HepG2 (cell line): ENCODE results near the gene ARHGAP4. TPM values are rescaled to one million over a fixed set of nuclear protein-coding genes. Genes with fewer than 3 reads are reported as not detected.

ENCODE experiments used
- ELF4 ChIP-seq: sonication (generic); formaldehyde crosslinking; IDR thresholded peaks from 2 replicates; pipeline ENCODE4 v1.5.0; 2020; ENCODE audit warnings: missing genetic modification reagents, mild to moderate bottlenecking, moderate library complexity, borderline replicate concordance
- KLF6 ChIP-seq: IDR thresholded peaks from 2 replicates; pipeline ENCODE4 v1.8.0; 2016; ENCODE audit warnings: missing biosample characterization, missing genetic modification reagents
- NAIF1 ChIP-seq: sonication (generic); formaldehyde crosslinking; IDR thresholded peaks from 2 replicates; pipeline ENCODE4 v1.5.0; 2020; ENCODE audit warnings: mild to moderate bottlenecking, missing genetic modification reagents, borderline replicate concordance
- RFX3 ChIP-seq: IDR thresholded peaks from 2 replicates; pipeline ENCODE4 v1.6.1; 2016; ENCODE audit warnings: missing biosample characterization, missing genetic modification reagents
- ZNF629 ChIP-seq: sonication (generic); formaldehyde crosslinking; conservative IDR thresholded peaks from 2 replicates; pipeline ENCODE4 v1.5.0; 2020; ENCODE audit warnings: missing genetic modification reagents
- ZSCAN30 ChIP-seq: sonication (generic); formaldehyde crosslinking; IDR thresholded peaks from 2 replicates; pipeline ENCODE4 v1.5.0; 2020; ENCODE audit warnings: mild to moderate bottlenecking, missing genetic modification reagents
- polyA plus RNA-seq, 8 experiments: library from polyadenylated mRNA; depleted of rRNA in 3 of 8; stranded (reverse) in 7 of 8; unstranded in 1 of 8; fragments of >200 nt; fragmentation: Illumina TruSeq in 4 of 8; extraction: Trizol in 4 of 8; gene quantifications; 2 replicates each; pipeline versions ENCODE4 v1.2.1 to v1.2.3, GENCODE V29; 2011 to 2016; ENCODE audit warnings: low read depth in 4 of 8, missing spikeins in 1 of 8, mixed read lengths in 1 of 8; ENCODE audit not compliant: insufficient read depth in 1 of 8
- total RNA-seq, 5 experiments: library from RNA; depleted of rRNA; stranded (reverse); fragments of >200 nt; fragmentation: Illumina TruSeq; extraction: Trizol; gene quantifications; 2 replicates each; pipeline ENCODE4 v1.2.3, GENCODE V29; 2016; ENCODE audit warnings: low read depth in 1 of 5
- TF ChIP-seq, protein P1 (sequence below): sonication (generic); formaldehyde crosslinking; IDR thresholded peaks from 2 replicates; pipeline ENCODE4 v1.4.0; 2020; ENCODE audit warnings: missing genetic modification reagents, borderline replicate concordance
- TF ChIP-seq, protein P2 (sequence below): sonication (generic); formaldehyde crosslinking; IDR thresholded peaks from 2 replicates; pipeline ENCODE4 v1.5.1; 2020; ENCODE audit warnings: missing genetic modification reagents, mild to moderate bottlenecking, borderline replicate concordance

ARHGAP4 gene
- total and polyA plus RNA-seq, 2 of the 13 experiments (the other 11 are each of a cell fraction or from before 2014, with no cell fraction given), result 0.57 to 0.64 TPM

GRCh38 chrX:153869473-153870287 is 56.4 kb downstream of the ARHGAP4 start (continued):
- TF ChIP-seq, protein P1, sequence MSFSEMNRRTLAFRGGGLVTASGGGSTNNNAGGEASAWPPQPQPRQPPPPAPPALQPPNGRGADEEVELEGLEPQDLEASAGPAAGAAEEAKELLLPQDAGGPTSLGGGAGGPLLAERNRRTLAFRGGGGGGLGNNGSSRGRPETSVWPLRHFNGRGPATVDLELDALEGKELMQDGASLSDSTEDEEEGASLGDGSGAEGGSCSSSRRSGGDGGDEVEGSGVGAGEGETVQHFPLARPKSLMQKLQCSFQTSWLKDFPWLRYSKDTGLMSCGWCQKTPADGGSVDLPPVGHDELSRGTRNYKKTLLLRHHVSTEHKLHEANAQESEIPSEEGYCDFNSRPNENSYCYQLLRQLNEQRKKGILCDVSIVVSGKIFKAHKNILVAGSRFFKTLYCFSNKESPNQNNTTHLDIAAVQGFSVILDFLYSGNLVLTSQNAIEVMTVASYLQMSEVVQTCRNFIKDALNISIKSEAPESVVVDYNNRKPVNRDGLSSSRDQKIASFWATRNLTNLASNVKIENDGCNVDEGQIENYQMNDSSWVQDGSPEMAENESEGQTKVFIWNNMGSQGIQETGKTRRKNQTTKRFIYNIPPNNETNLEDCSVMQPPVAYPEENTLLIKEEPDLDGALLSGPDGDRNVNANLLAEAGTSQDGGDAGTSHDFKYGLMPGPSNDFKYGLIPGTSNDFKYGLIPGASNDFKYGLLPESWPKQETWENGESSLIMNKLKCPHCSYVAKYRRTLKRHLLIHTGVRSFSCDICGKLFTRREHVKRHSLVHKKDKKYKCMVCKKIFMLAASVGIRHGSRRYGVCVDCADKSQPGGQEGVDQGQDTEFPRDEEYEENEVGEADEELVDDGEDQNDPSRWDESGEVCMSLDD (CRISPR knock-in tag), result no peak
- TF ChIP-seq NAIF1 (CRISPR knock-in tag) (no peak), ELF4 (CRISPR knock-in tag) (no peak), KLF6 (CRISPR knock-in tag) (no peak), ZNF629 (CRISPR knock-in tag) (no peak), RFX3 (CRISPR knock-in tag) (no peak), ZSCAN30 (CRISPR knock-in tag) (no peak)
- TF ChIP-seq, protein P2, sequence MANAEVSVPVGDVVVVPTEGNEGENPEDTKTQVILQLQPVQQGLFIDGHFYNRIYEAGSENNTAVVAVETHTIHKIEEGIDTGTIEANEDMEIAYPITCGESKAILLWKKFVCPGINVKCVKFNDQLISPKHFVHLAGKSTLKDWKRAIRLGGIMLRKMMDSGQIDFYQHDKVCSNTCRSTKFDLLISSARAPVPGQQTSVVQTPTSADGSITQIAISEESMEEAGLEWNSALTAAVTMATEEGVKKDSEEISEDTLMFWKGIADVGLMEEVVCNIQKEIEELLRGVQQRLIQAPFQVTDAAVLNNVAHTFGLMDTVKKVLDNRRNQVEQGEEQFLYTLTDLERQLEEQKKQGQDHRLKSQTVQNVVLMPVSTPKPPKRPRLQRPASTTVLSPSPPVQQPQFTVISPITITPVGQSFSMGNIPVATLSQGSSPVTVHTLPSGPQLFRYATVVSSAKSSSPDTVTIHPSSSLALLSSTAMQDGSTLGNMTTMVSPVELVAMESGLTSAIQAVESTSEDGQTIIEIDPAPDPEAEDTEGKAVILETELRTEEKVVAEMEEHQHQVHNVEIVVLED (CRISPR knock-in tag), result no peak
- TF ChIP-seq, all 625 proteins: peak for 0
